Gastroesophageal sphincter (tissue), 4 donors: ENCODE measurements around the gene PROB1. TPM values are rescaled to one million over a fixed set of nuclear protein-coding genes. Genes with fewer than 3 reads are reported as not detected.

ENCODE experiments used
- ATAC-seq: fragments of 150-250 bp; one replicate; pipeline ENCODE4 v1.9.1; 2016; ENCODE audit warnings: mild to moderate bottlenecking, moderate library complexity
- H3K27ac ChIP-seq, 4 donors: fragments of 200-600 bp; sonication (generic) in 3 of 4; 1 replicate in 3 of 4; 2 replicates in 1 of 4; pipeline ENCODE4 v1.5.1; 2016 to 2019
- H3K27me3 ChIP-seq: fragments of 200-600 bp; sonication (generic); one replicate; pipeline ENCODE4 v1.5.1; 2019
- H3K36me3 ChIP-seq, 2 donors: fragments of 200-600 bp; sonication (generic); one replicate each; pipeline ENCODE4 v1.5.1; 2019; ENCODE audit warnings: control low read depth in 1 of 2
- H3K4me1 ChIP-seq, 3 donors: fragments of 200-600 bp; sonication (generic); 1 replicate in 2 of 3; 2 replicates in 1 of 3; pipeline ENCODE4 v1.5.1; 2016 to 2019; ENCODE audit warnings: control low read depth in 2 of 3
- H3K4me3 ChIP-seq, 2 donors: fragments of 200-600 bp; sonication (generic); one replicate each; pipeline ENCODE4 v1.5.1; 2019; ENCODE audit warnings: mild to moderate bottlenecking in 1 of 2, moderate library complexity in 1 of 2
- H3K9me3 ChIP-seq, 3 donors: fragments of 200-600 bp; sonication (generic); one replicate each; pipeline ENCODE4 v1.5.1; 2017 to 2019; ENCODE audit warnings: control low read depth in 2 of 3
- CTCF ChIP-seq, 4 experiments: fragments of 200-600 bp in 2 of 4; fragments of 450-650 bp in 2 of 4; sonication (generic) in 1 of 4; IDR thresholded peaks; one replicate each; pipeline ENCODE4 v1.5.1; 2017 to 2019; ENCODE audit warnings: antibody characterized with exemption in 4 of 4, mild to moderate bottlenecking in 2 of 4, moderate library complexity in 2 of 4
- EP300 ChIP-seq: sonication (generic); formaldehyde crosslinking; IDR thresholded peaks from one replicate; pipeline ENCODE4 v1.6.1; 2017; ENCODE audit warnings: antibody characterized with exemption, mild to moderate bottlenecking
- POLR2A ChIP-seq, 2 donors: fragments of 450-650 bp; IDR thresholded peaks; one replicate each; pipeline ENCODE4 v1.6.1; 2017; ENCODE audit warnings: antibody characterized with exemption in 2 of 2, mild to moderate bottlenecking in 2 of 2, moderate library complexity in 1 of 2
- POLR2AphosphoS5 ChIP-seq: sonication (generic); formaldehyde crosslinking; IDR thresholded peaks from one replicate; pipeline ENCODE4 v1.6.1; 2017; ENCODE audit warnings: antibody characterized with exemption
- WGBS, 2 donors: methylation state at CpG; one replicate each; pipeline ENCODE4 v1.1.5; 2018; ENCODE audit warnings: low coverage in 1 of 2; 5-methylcytosine and 5-hydroxymethylcytosine counted together
- total RNA-seq, 4 donors: library from RNA; depleted of rRNA; stranded (reverse); fragments of >200 nt; gene quantifications; one replicate each; pipeline ENCODE4 v1.1.0, GENCODE V29; 2016

Gene PROB1
- total RNA-seq, 4 donors from 2014 or later: 1.2 to 9.1 (median 4.1) TPM

GRCh38 chr5:139438707-139439012 lies 43.8 kb upstream of the PROB1 start:
- Histone ChIP-seq H3K27me3 (no peaks in the 10 kb centered on the region), H3K9me3 (no peaks in the 10 kb centered on the region), H3K4me3 (peak overlapping the region; percentile 89 to 93), H3K36me3 (peaks cover 0 to 33% of the 10 kb centered on the region in 2 donors), H3K27ac (peak overlapping the region; percentile 92 to 98 (median 94)), H3K4me1 (peaks cover 0 to 20% (median 4%) of the 10 kb centered on the region in 3 donors)
- TF ChIP-seq POLR2A (IDR thresholded peaks at IDR 0.05): no peak
- TF ChIP-seq EP300: no peak
- no peak for TF ChIP-seq CTCF (IDR thresholded peaks at IDR 0.05)
- TF ChIP-seq POLR2AphosphoS5: no peak
- ATAC-seq: no peak
- WGBS, 2 donors: 0 to 16% methylated on average over 1 to 8 of the region's 8 CpGs

GRCh38 chr5:139435676-139436075 lies 40.8 kb upstream of the PROB1 start:
- ATAC-seq: no peak
- Histone ChIP-seq H3K4me1 (peaks cover 0 to 20% (median 4%) of the 10 kb centered on the region in 3 donors), H3K36me3 (peaks cover 0 to 59% of the 10 kb centered on the region in 2 donors), H3K9me3 (no peaks in the 10 kb centered on the region), H3K27me3 (no peaks in the 10 kb centered on the region), H3K27ac (no peak overlapping the region), H3K4me3 (no peak overlapping the region)
- whole genome bisulfite sequencing, 2 donors: 93 to 94% methylated on average over 2 to 3 of the region's 3 CpGs
- TF ChIP-seq POLR2A (IDR thresholded peaks at IDR 0.05) (no peak), POLR2AphosphoS5 (no peak), CTCF (IDR thresholded peaks at IDR 0.05) (no peak), EP300 (no peak)

- Histone ChIP-seq H3K27me3 (no peaks in the 10 kb centered on the region), H3K27ac (no peak overlapping the region), H3K4me3 (no peak overlapping the region), H3K36me3 (peaks cover 0 to 85% of the 10 kb centered on the region in 2 donors), H3K9me3 (no peaks in the 10 kb centered on the region), H3K4me1 (no peaks in the 10 kb centered on the region)
- no peak for ATAC-seq
- TF ChIP-seq CTCF (IDR thresholded peaks at IDR 0.05) (no peak), EP300 (no peak), POLR2AphosphoS5 (no peak), POLR2A (IDR thresholded peaks at IDR 0.05) (no peak)
- 64 to 100% methylated on average over 1 of the region's 1 CpG for WGBS, 2 donors
Observed at GRCh38 chr5:139431706-139432105, 36.8 kb upstream of the PROB1 start.

GRCh38 chr5:139430015-139430414 lies 35.1 kb upstream of the PROB1 start:
- Histone ChIP-seq H3K4me3 (no peak overlapping the region), H3K27me3 (no peaks in the 10 kb centered on the region), H3K4me1 (no peaks in the 10 kb centered on the region), H3K27ac (no peak overlapping the region), H3K9me3 (no peaks in the 10 kb centered on the region), H3K36me3 (peaks cover 0 to 92% of the 10 kb centered on the region in 2 donors)
- ATAC-seq: no peak
- 79 to 80% methylated on average over 2 of the region's 2 CpGs for WGBS, 2 donors
- TF ChIP-seq EP300 (no peak), POLR2AphosphoS5 (no peak), CTCF (IDR thresholded peaks at IDR 0.05) (no peak), POLR2A (IDR thresholded peaks at IDR 0.05) (no peak)

- no peaks in the 10 kb centered on the region for H3K27me3 ChIP-seq
- peaks cover 0 to 6% (median 0%) of the 10 kb centered on the region in 3 donors for H3K4me1 ChIP-seq
- WGBS, 2 donors: 71 to 76% methylated on average over 2 to 4 of the region's 8 CpGs
- H3K27ac ChIP-seq: no peak overlapping the region
- no peaks in the 10 kb centered on the region for H3K9me3 ChIP-seq
- no peak for TF ChIP-seq EP300
- peaks cover 0 to 90% of the 10 kb centered on the region in 2 donors for H3K36me3 ChIP-seq
- no peak for ATAC-seq
- no peak overlapping the region for H3K4me3 ChIP-seq
Observed at GRCh38 chr5:139426203-139426885, 31.4 kb upstream of the PROB1 start.
